HCT116 (cell line): ENCODE results near the gene HNRNPUL2. TPM values are rescaled to one million over a fixed set of nuclear protein-coding genes. Genes with fewer than 3 reads are reported as not detected.
A peak's percentile ranks its signal among the peaks of the same experiment; 100 is the strongest.

Experiments
- ATAC-seq: fragments of 200-7000 bp; cut with Tn5 transposase; 2 replicates; pipeline ENCODE4 v1.9.1; 2020; ENCODE audit warnings: mild to moderate bottlenecking, moderate library complexity
- BruUV-seq: library from RNA; stranded (reverse); fragments of 400-500 nt; replicated peaks from 2 replicates; lab custom pipeline; 2021; lab: Mats Ljungman, UMichigan
- CTCF ChIA-PET: fragments of 300-600 bp; sonication (Branson Sonifier 250); formaldehyde crosslinking; loops from one replicate; lab custom pipeline; 2021; ENCODE audit warnings: antibody characterized with exemption; lab: Charles Lee
- POLR2A ChIA-PET: fragments of 300-600, 350-600 bp; sonication (Branson Sonifier 250); formaldehyde crosslinking; loops from one replicate; lab custom pipeline; 2021; ENCODE audit warnings: antibody characterized with exemption; lab: Charles Lee
- RAD21 ChIA-PET, 2 experiments: fragments of 300-600 bp; sonication (Branson Sonifier 250); formaldehyde crosslinking; loops; one replicate each; lab custom pipeline; 2023; ENCODE audit warnings: low total read pairs in 2 of 2; ENCODE audit not compliant: uncharacterized antibody in 2 of 2, unreplicated experiment in 2 of 2, low non-redundant PET in 1 of 2; lab: Charles Lee
- DNase-seq: peaks from one replicate; pipeline ENCODE4 v3.0.0-alpha.2; 2010; ENCODE audit warnings: low read depth, low spot score
- H2AFZ ChIP-seq: fragments of 200-600 bp; shearing (Covaris generic), sonication (generic); 2 replicates; pipeline ENCODE4 v1.6.1; 2017; ENCODE audit warnings: low read depth, mixed run types, mixed read lengths, antibody characterized with exemption, low read length; ENCODE audit not compliant: poor library complexity, severe bottlenecking
- H3K27ac ChIP-seq: 2 replicates; pipeline ENCODE4 v1.5.1; 2012; ENCODE audit warnings: low read depth, low read length
- H3K27me3 ChIP-seq: fragments of 200-600 bp; sonication (generic); 2 replicates; pipeline ENCODE4 v1.6.1; 2016; ENCODE audit warnings: mixed run types, low read length, mixed read lengths; ENCODE audit not compliant: insufficient read depth
- H3K36me3 ChIP-seq, 2 experiments: fragments of 200-500 bp in 1 of 2; fragments of 200-600 bp in 1 of 2; sonication (Bioruptor generic) in 1 of 2; sonication (generic) in 1 of 2; 2 replicates each; pipeline versions ENCODE4 v1.5.1 to v1.6.1; 2014 to 2016; ENCODE audit warnings: low read length in 2 of 2, inconsistent platforms in 1 of 2, mixed read lengths in 1 of 2, mixed run types in 1 of 2; ENCODE audit not compliant: insufficient read depth in 2 of 2, control insufficient read depth in 1 of 2
- H3K4me1 ChIP-seq, 2 experiments: fragments of 200-600 bp in 1 of 2; sonication (generic) in 1 of 2; 2 replicates each; pipeline versions ENCODE4 v1.5.1 to v1.6.1; 2012 to 2017; ENCODE audit warnings: low read length in 2 of 2, inconsistent platforms in 1 of 2, mild to moderate bottlenecking in 1 of 2, mixed read lengths in 1 of 2, mixed run types in 1 of 2, moderate library complexity in 1 of 2; ENCODE audit not compliant: insufficient read depth in 2 of 2, control insufficient read depth in 1 of 2
- H3K4me2 ChIP-seq: fragments of 200-600 bp; sonication (generic); 2 replicates; pipeline ENCODE4 v1.6.1; 2017; ENCODE audit warnings: mixed run types, low read length, mixed read lengths
- H3K4me3 ChIP-seq, 2 experiments: fragments of 200-600 bp in 1 of 2; sonication (generic) in 1 of 2; replicated peaks in 1 of 2; 2 replicates each; pipeline ENCODE4 v1.5.1; 2011 to 2016; ENCODE audit warnings: low read length in 2 of 2, control low read depth in 1 of 2, low read depth in 1 of 2, mild to moderate bottlenecking in 1 of 2, mixed read lengths in 1 of 2, mixed run types in 1 of 2
- H3K79me2 ChIP-seq: fragments of 200-600 bp; sonication (generic); 2 replicates; pipeline ENCODE4 v1.6.1; 2017; ENCODE audit warnings: mild to moderate bottlenecking, mixed run types, low read length, moderate library complexity, mixed read lengths; ENCODE audit not compliant: insufficient read depth
- H3K9ac ChIP-seq: fragments of 200-600 bp; sonication (generic); 2 replicates; pipeline ENCODE4 v1.6.1; 2016; ENCODE audit warnings: low read length, mixed read lengths
- H3K9me2 ChIP-seq: fragments of 200-600 bp; sonication (generic), shearing (Covaris generic); 2 replicates; pipeline ENCODE4 v1.6.1; 2017; ENCODE audit warnings: mixed run types, mild to moderate bottlenecking, moderate library complexity; ENCODE audit not compliant: insufficient read depth
- H3K9me3 ChIP-seq, 2 experiments: fragments of 200-500 bp in 1 of 2; fragments of 200-600 bp in 1 of 2; sonication (Bioruptor generic) in 1 of 2; sonication (generic) in 1 of 2; 2 replicates each; pipeline ENCODE4 v1.6.1; 2014 to 2017; ENCODE audit warnings: low read length in 2 of 2, mixed read lengths in 2 of 2, inconsistent platforms in 1 of 2, low read depth in 1 of 2, mild to moderate bottlenecking in 1 of 2, mixed run types in 1 of 2, moderate library complexity in 1 of 2; ENCODE audit not compliant: control insufficient read depth in 1 of 2, insufficient read depth in 1 of 2
- H4K20me1 ChIP-seq: fragments of 200-600 bp; sonication (generic), shearing (Covaris generic); 2 replicates; pipeline ENCODE4 v1.6.1; 2017; ENCODE audit warnings: mixed run types, mild to moderate bottlenecking, moderate library complexity; ENCODE audit not compliant: insufficient read depth
- CBX3 ChIP-seq: IDR thresholded peaks from 2 replicates; pipeline ENCODE4 v1.6.1; 2012; ENCODE audit warnings: low read depth
- CEBPB ChIP-seq: IDR thresholded peaks from 2 replicates; pipeline ENCODE4 v1.6.1; 2012; ENCODE audit warnings: low read depth
- EGR1 ChIP-seq: IDR thresholded peaks from 2 replicates; pipeline ENCODE4 v1.6.1; 2012; ENCODE audit warnings: low read depth
- ELF1 ChIP-seq: IDR thresholded peaks from 2 replicates; pipeline ENCODE4 v1.6.1; 2012; ENCODE audit warnings: low read depth, borderline replicate concordance
- EZH2phosphoT487 ChIP-seq: fragments of 200-600 bp; IDR thresholded peaks from 2 replicates; pipeline ENCODE4 v1.6.1; 2018; ENCODE audit warnings: antibody characterized with exemption, borderline replicate concordance
- FOSL1 ChIP-seq: IDR thresholded peaks from 2 replicates; pipeline ENCODE4 v1.6.1; 2012; ENCODE audit warnings: low read depth
- JUND ChIP-seq: IDR thresholded peaks from 2 replicates; pipeline ENCODE4 v1.6.1; 2012
- POLR2A ChIP-seq: IDR thresholded peaks from 2 replicates; pipeline ENCODE4 v1.7.0; 2011; ENCODE audit warnings: borderline replicate concordance; ENCODE audit not compliant: insufficient read depth, insufficient read length; ENCODE audit errors: extremely low read depth
- POLR2AphosphoS5 ChIP-seq: IDR thresholded peaks from 2 replicates; pipeline ENCODE4 v1.6.1; 2011; ENCODE audit warnings: mild to moderate bottlenecking, low read depth, low read length, moderate library complexity
- RAD21 ChIP-seq: IDR thresholded peaks from 2 replicates; pipeline ENCODE4 v1.6.1; 2012; ENCODE audit warnings: low read depth, mild to moderate bottlenecking
- SIN3A ChIP-seq: IDR thresholded peaks from 2 replicates; pipeline ENCODE4 v1.6.1; 2012; ENCODE audit warnings: low read depth
- SP1 ChIP-seq: IDR thresholded peaks from 2 replicates; pipeline ENCODE4 v1.6.1; 2012; ENCODE audit warnings: low read depth
- SRF ChIP-seq: IDR thresholded peaks from 2 replicates; pipeline ENCODE4 v1.6.1; 2012; ENCODE audit warnings: low read depth
- TCF7L2 ChIP-seq: IDR thresholded peaks from 2 replicates; pipeline ENCODE4 v1.7.0; 2011; ENCODE audit warnings: borderline replicate concordance, inconsistent platforms; ENCODE audit not compliant: insufficient read depth, insufficient read length; ENCODE audit errors: extremely low read depth
- ZFX ChIP-seq: fragments of 450-650 bp; IDR thresholded peaks from 2 replicates; pipeline ENCODE4 v1.6.1; 2017
- ZNF274 ChIP-seq: fragments of 200-500 bp; sonication (Bioruptor generic); IDR thresholded peaks from 2 replicates; pipeline ENCODE4 v1.6.1; 2014; ENCODE audit warnings: mild to moderate bottlenecking, low read depth, low read length, inconsistent platforms
- intact Hi-C: fragments of 100-400 bp; cut with micrococcal nuclease; formaldehyde crosslinking; loops from 2 replicates; pipeline ENCODE4 v1.10.0; 2022
- total RNA-seq: library from RNA; stranded (reverse); gene quantifications from one replicate; pipeline ENCODE4 v1.2.1, GENCODE V29; 2021; ENCODE audit not compliant: unreplicated experiment
- TF ChIP-seq, protein P1 (sequence below), 3 experiments: fragments of 200-600 bp in 1 of 3; sonication (generic) in 1 of 3; IDR thresholded peaks in 2 of 3; conservative IDR thresholded peaks in 1 of 3; 2 replicates each; pipeline ENCODE4 v1.5.1; 2012 to 2017; ENCODE audit warnings: low read depth in 2 of 3, low read length in 2 of 3, antibody characterized with exemption in 1 of 3, borderline replicate concordance in 1 of 3, control low read depth in 1 of 3, mild to moderate bottlenecking in 1 of 3, mixed read lengths in 1 of 3, mixed run types in 1 of 3, moderate library complexity in 1 of 3; ENCODE audit not compliant: insufficient read depth in 1 of 3
- TF ChIP-seq, protein P2 (sequence below): IDR thresholded peaks from 2 replicates; pipeline ENCODE4 v1.6.1; 2012
- TF ChIP-seq, protein P3 (sequence below): IDR thresholded peaks from 2 replicates; pipeline ENCODE4 v1.6.1; 2012; ENCODE audit warnings: low read depth

The HNRNPUL2 gene
- total RNA-seq, 1 experiment from 2014 or later = 45.8 TPM

DNA sequence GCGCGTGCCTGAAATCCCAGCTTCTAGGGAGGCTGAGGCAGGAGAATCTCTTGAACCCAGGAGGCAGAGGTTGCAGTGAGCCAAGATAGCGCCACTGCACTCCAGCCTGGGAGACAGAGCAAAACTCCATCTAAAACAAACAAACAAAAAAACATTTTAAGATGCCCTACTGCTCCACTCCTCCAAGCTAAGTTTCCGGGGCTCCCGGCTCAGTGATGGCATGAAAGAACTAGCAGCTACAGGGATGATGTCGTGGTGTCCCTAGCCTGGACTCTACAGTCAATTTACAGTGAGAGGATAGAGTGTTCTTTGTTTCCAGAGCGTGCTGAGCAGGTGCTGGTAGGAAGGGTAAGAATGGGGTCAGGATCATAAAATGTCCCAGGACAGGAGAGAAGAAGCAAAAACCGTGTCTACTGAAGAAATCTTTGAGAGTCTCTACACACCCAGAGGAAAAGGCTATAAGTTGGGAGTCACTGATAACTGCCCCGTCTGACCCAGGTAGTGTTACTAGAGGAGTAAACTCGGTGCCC lies 27.9 kb upstream of the HNRNPUL2 start (continued):
- no peak for TF ChIP-seq TCF7L2
- TF ChIP-seq ZFX = no peak
- no peak for TF ChIP-seq FOSL1
- TF ChIP-seq ELF1 = no peak
- no peak for TF ChIP-seq SIN3A
- TF ChIP-seq, protein P1, sequence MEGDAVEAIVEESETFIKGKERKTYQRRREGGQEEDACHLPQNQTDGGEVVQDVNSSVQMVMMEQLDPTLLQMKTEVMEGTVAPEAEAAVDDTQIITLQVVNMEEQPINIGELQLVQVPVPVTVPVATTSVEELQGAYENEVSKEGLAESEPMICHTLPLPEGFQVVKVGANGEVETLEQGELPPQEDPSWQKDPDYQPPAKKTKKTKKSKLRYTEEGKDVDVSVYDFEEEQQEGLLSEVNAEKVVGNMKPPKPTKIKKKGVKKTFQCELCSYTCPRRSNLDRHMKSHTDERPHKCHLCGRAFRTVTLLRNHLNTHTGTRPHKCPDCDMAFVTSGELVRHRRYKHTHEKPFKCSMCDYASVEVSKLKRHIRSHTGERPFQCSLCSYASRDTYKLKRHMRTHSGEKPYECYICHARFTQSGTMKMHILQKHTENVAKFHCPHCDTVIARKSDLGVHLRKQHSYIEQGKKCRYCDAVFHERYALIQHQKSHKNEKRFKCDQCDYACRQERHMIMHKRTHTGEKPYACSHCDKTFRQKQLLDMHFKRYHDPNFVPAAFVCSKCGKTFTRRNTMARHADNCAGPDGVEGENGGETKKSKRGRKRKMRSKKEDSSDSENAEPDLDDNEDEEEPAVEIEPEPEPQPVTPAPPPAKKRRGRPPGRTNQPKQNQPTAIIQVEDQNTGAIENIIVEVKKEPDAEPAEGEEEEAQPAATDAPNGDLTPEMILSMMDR (IDR thresholded peaks at IDR 0.05 in 2 of 3, conservative IDR thresholded peaks at IDR 0.05 in 1 of 3; ENCODE audit: borderline replicate concordance in 1 of 3, insufficient read depth in 1 of 3, low read depth in 2 of 3, low read length in 2 of 3) = no peak
- no peak for TF ChIP-seq EGR1

DNA sequence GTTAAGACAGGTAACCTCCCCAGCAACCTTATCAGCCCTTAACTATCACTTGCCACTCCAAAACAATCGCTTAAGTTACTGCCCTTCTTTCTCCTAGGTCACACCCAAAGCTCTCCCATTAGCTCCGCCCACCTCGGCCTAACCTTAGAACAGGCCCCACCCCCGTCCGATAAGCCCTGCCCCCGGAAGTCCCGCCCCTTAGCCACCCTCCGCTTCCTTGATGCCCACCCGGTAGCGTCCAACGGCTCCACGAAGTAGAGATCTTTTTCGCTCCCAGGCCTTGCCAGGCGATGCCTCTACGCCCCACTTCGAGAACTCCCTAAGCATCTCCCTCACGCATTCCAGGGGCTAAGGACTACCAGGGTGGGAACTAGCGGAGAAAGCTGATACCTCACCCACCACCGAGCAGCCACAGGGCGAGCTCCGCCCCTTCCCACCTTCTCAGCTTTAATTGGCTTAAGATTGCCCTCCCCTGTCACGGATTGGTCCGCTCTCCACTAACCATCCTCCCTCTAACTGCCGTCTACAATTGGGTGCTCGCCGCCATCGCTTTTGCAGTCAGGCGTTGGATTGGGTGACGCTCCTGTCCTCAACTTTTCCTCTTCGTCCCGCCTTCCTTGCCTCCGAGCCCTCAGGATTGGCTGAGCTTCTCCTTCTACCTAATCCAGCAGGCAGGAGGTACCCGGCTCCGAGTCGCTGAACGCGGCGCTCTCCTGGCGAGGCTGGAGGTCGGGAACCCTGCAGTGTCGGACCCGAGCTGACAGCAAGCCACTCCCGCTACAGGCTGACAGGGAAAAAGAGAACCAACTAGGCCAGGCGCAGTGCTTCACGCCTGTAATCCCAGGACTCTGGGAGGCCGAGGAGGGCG lies 26.7 kb upstream of the HNRNPUL2 start, which contains the start of gene ZBTB3:
Gene ZBTB3, minus strand, starts transcription at position 425 of the 868 bp plus-strand sequence. CDS start 496 bp downstream, outside the sequence.
- peak within 1 kb of the TSS; percentile 90 for H3K4me2 ChIP-seq
- peak within 1 kb of the TSS; percentile 76 for H3K27ac ChIP-seq
- peak within 1 kb of the TSS; percentile 78 for H3K9ac ChIP-seq
- intact Hi-C loops = no loop called here
- no peaks in the 10 kb centered on the region; the same call in 1 of the 2 replicates for H3K79me2 ChIP-seq
- peak within 1 kb of the TSS; percentile 83 for H2AFZ ChIP-seq
- CTCF ChIA-PET = interaction anchor here (0.6 to 1.9 kb wide), 7 partner anchors 15 to 372 kb away, joined by 3 to 24 read pairs (median 6); partner anchors contain the start of genes HNRNPUL2 and TMEM179B
- POLR2A ChIA-PET = interaction anchor here (0.5 to 3.4 kb wide), 25 partner anchors 8 to 136 kb away, joined by 3 to 50 read pairs (median 6); partner anchors contain the start of genes C11orf98, CSKMT, HNRNPUL2 and LBHD1
- no TSS peak for BruUV-seq
- no peaks in the 10 kb centered on the region for H3K27me3 ChIP-seq
- no peaks in the 10 kb centered on the region for H3K9me3 ChIP-seq
- H3K36me3 ChIP-seq = no peaks in the 10 kb centered on the region
- ATAC-seq = peak; percentile 96
- RAD21 ChIA-PET = interaction anchor here (0.6 to 1.0 kb wide), 5 partner anchors 33 to 377 kb away, joined by 3 to 4 read pairs (median 3); partner anchors contain the start of gene TUT1 (in 1 of the 2)
- H3K4me3 ChIP-seq = peak within 1 kb of the TSS; percentile 70 to 84
- H3K9me2 ChIP-seq = no peaks in the 10 kb centered on the region
- peaks cover 4 to 18% of the 10 kb centered on the region in 2 experiments; a peak in 3 of 4 replicates for H3K4me1 ChIP-seq
- H4K20me1 ChIP-seq = no peaks in the 10 kb centered on the region
- DNase-seq = peak; percentile 99
- TF ChIP-seq JUND (no peak), POLR2AphosphoS5 (peak; percentile 77), SP1 (peak; percentile 99), ZNF274 (no peak), SRF (no peak), FOSL1 (no peak), EZH2phosphoT487 (no peak), RAD21 (no peak), CEBPB (no peak), POLR2A (peak; percentile 86), TCF7L2 (no peak), ZFX (no peak), CBX3 (no peak)
- TF ChIP-seq, protein P2, sequence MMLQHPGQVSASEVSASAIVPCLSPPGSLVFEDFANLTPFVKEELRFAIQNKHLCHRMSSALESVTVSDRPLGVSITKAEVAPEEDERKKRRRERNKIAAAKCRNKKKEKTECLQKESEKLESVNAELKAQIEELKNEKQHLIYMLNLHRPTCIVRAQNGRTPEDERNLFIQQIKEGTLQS = no peak
- TF ChIP-seq, protein P3, sequence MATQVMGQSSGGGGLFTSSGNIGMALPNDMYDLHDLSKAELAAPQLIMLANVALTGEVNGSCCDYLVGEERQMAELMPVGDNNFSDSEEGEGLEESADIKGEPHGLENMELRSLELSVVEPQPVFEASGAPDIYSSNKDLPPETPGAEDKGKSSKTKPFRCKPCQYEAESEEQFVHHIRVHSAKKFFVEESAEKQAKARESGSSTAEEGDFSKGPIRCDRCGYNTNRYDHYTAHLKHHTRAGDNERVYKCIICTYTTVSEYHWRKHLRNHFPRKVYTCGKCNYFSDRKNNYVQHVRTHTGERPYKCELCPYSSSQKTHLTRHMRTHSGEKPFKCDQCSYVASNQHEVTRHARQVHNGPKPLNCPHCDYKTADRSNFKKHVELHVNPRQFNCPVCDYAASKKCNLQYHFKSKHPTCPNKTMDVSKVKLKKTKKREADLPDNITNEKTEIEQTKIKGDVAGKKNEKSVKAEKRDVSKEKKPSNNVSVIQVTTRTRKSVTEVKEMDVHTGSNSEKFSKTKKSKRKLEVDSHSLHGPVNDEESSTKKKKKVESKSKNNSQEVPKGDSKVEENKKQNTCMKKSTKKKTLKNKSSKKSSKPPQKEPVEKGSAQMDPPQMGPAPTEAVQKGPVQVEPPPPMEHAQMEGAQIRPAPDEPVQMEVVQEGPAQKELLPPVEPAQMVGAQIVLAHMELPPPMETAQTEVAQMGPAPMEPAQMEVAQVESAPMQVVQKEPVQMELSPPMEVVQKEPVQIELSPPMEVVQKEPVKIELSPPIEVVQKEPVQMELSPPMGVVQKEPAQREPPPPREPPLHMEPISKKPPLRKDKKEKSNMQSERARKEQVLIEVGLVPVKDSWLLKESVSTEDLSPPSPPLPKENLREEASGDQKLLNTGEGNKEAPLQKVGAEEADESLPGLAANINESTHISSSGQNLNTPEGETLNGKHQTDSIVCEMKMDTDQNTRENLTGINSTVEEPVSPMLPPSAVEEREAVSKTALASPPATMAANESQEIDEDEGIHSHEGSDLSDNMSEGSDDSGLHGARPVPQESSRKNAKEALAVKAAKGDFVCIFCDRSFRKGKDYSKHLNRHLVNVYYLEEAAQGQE = no peak
